ENCODE measurements around the gene AKNA. TPM values are rescaled to one million over a fixed set of nuclear protein-coding genes. Genes with fewer than 3 reads are reported as not detected.
A peak's percentile ranks its signal among the peaks of the same experiment; 100 is the strongest.

Gene AKNA
- total and polyA plus RNA-seq, 2 of the 8 experiments (the other 6 are each of a cell fraction or from before 2014, with no cell fraction given), result 21.0 to 27.4 TPM

DNA sequence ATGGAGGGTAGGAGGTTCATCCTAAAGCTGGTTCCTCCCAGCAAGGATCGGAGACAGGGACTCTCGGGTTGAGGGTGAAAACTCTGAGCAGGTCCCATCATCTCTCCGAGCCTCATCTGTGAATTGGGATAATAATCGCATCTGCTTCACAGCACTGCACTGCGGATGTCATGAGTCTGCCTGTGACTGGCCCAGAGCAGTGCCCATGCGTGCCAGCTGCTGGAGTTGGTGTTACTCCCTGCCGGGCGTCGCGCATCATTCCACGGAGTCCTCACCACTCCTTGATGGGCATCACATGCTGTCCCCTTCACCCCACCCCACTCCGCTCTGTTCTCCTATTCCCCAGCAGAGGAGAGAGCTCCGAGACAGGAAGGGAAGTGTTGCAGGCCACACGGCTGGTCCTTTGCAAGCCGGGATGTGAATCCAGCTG, 100.0 kb downstream of the AKNA start:
- Histone ChIP-seq H3K23ac (ENCODE audit: insufficient read length) (no peak overlapping the region), H2BK5ac (ENCODE audit: low read depth, low read length) (peak overlapping the region; percentile 40; the same call in 1 of the 2 replicates), H3K4ac (replicated peaks; ENCODE audit: insufficient read length, low read depth, low read length) (no peak overlapping the region), H2BK20ac (ENCODE audit: low read length) (no peak overlapping the region), H3K18ac (ENCODE audit: extremely low read depth, low read length) (no peak overlapping the region), H3K36me3 (ENCODE audit: control insufficient read depth in 2 of 4, insufficient read depth in 4 of 4, low read length in 3 of 4) (peaks cover 0 to 8% (median 1%) of the 10 kb centered on the region in 4 experiments; a peak in 5 of 8 replicates), H3K27me3 (replicated peaks in 1 of 4; ENCODE audit: control insufficient read depth in 3 of 4, extremely low read depth in 1 of 4, insufficient read depth in 3 of 4, low read length in 3 of 4) (no peaks in the 10 kb centered on the region), H3K4me2 (ENCODE audit: insufficient read depth in 1 of 2, low read depth in 2 of 2, low read length in 2 of 2) (0 out of 4 replicates have a peak overlapping the region, but pooled peaks of 1 of the 2 experiments have one; percentile 19), H2BK120ac (replicated peaks; ENCODE audit: low read depth, low read length) (no peak overlapping the region), H3K4me3 (ENCODE audit: extremely low read depth in 1 of 4, insufficient read depth in 2 of 4, low read depth in 3 of 4, low read length in 4 of 4) (no peak overlapping the region), H4K8ac (ENCODE audit: extremely low read depth, insufficient read depth, low read length) (no peak overlapping the region), H4K5ac (ENCODE audit: insufficient read length, low read depth, low read length) (no peak overlapping the region), H2BK15ac (ENCODE audit: low read length) (0 out of 2 replicates have a peak overlapping the region, but pooled peaks have one; percentile 76), H3K27ac (ENCODE audit: low read depth, low read length) (no peak overlapping the region), H4K91ac (replicated peaks; ENCODE audit: insufficient read length, low read length) (no peak overlapping the region), H3K9ac (replicated peaks in 1 of 4; ENCODE audit: extremely low read depth in 1 of 4, low read depth in 3 of 4, low read length in 3 of 4) (no peak overlapping the region), H3K14ac (ENCODE audit: insufficient read length) (no peak overlapping the region), H2AFZ (ENCODE audit: low read length) (no peak overlapping the region), H2AK5ac (ENCODE audit: low read depth, low read length) (no peak overlapping the region), H3K79me1 (ENCODE audit: low read depth, low read length) (no peaks in the 10 kb centered on the region), H3K56ac (replicated peaks; ENCODE audit: insufficient read length, low read depth, low read length) (no peak overlapping the region), H3K4me1 (replicated peaks in 1 of 4; ENCODE audit: control insufficient read depth in 3 of 4, insufficient read depth in 4 of 4, low read length in 3 of 4) (peaks cover 0 to 20% (median 4%) of the 10 kb centered on the region in 4 experiments; a peak in 5 of 7 replicates), H4K20me1 (replicated peaks in 1 of 2; ENCODE audit: control insufficient read depth in 1 of 2, insufficient read depth in 2 of 2, low read length in 2 of 2) (peaks cover 0 to 4% of the 10 kb centered on the region in 2 experiments), H2BK12ac (ENCODE audit: low read depth, low read length) (peak overlapping the region; percentile 3; the same call in 1 of the 2 replicates), H3K79me2 (ENCODE audit: control insufficient read depth in 1 of 2, insufficient read depth in 2 of 2, low read length in 2 of 2) (no peaks in the 10 kb centered on the region), H3K9me3 (ENCODE audit: insufficient read depth in 2 of 2, low read depth in 1 of 2, low read length in 1 of 2) (no peaks in the 10 kb centered on the region), H3K23me2 (ENCODE audit: low read depth, low read length) (no peaks in the 10 kb centered on the region)
- POLR2A ChIA-PET (ENCODE audit: partially characterized antibody), result interaction anchor here (0.6 to 2.0 kb wide), 2 partner anchors 124 to 180 kb away, joined by 3 to 6 read pairs; no protein-coding TSS in a partner anchor
- 90% methylated on average over 15 of the region's 15 CpGs; no CpG with 5 or more reads in 1 of the 2 experiments for WGBS, 2 experiments (ENCODE audit: extremely low coverage in 1 of 2, insufficient coverage in 1 of 2, insufficient read length in 1 of 2, insufficient replicate concordance in 2 of 2, low coverage in 1 of 2, low lambda C conversion rate in 2 of 2, missing lambda C conversion rate in 1 of 2)
- no peak for TF ChIP-seq POLR2A (IDR thresholded peaks at IDR 0.05; ENCODE audit: control extremely low read depth in 1 of 2, low read depth in 2 of 2, low read length in 2 of 2)
- no peak for TF ChIP-seq KDM5A (IDR thresholded peaks at IDR 0.05; ENCODE audit: low read length)
- no peak for TF ChIP-seq NANOG (IDR thresholded peaks at IDR 0.05; ENCODE audit: insufficient read depth, low read depth, low read length, poor library complexity, severe bottlenecking)
- TF ChIP-seq MAX (IDR thresholded peaks at IDR 0.05), result no peak
- TF ChIP-seq KDM1A (IDR thresholded peaks at IDR 0.05; ENCODE audit: borderline replicate concordance, low read length), result no peak
- FAIRE-seq (no peak), DNase-seq (ENCODE audit: low read depth in 1 of 2, low spot score in 2 of 2) (no peak)
- CTCF ChIA-PET (ENCODE audit: partially characterized antibody), result interaction anchor here (0.7 to 6.3 kb wide), 20 partner anchors 8 to 237 kb away, joined by 3 to 205 read pairs (median 4); partner anchors contain the start of genes AMBP and COL27A1
